Hepatocyte (in vitro differentiated cells): ENCODE measurements around the gene AMY2B.

Experiments used
- CTCF ChIP-seq: fragments of 200-600 bp; sonication (generic); IDR thresholded peaks from 2 replicates; pipeline ENCODE4 v1.5.1; 2016; ENCODE audit warnings: antibody characterized with exemption, mild to moderate bottlenecking; ENCODE audit not compliant: poor library complexity
- EZH2 ChIP-seq: fragments of 200-600 bp; sonication (generic); IDR thresholded peaks from 2 replicates; pipeline ENCODE4 v1.6.1; 2016; ENCODE audit warnings: antibody characterized with exemption, mild to moderate bottlenecking, borderline replicate concordance
- EZH2phosphoT487 ChIP-seq: fragments of 200-600 bp; sonication (generic); IDR thresholded peaks from one replicate; pipeline ENCODE4 v1.6.1; 2018; ENCODE audit warnings: antibody characterized with exemption, mild to moderate bottlenecking, low read depth, moderate library complexity; ENCODE audit not compliant: unreplicated experiment, severe bottlenecking

- no peak for TF ChIP-seq CTCF
- TF ChIP-seq EZH2 = no peak
- TF ChIP-seq EZH2phosphoT487 = no peak
Measured at GRCh38 chr1:103583887-103584286, 12.5 kb downstream of the AMY2B start.
